Testis (tissue), 3 donors: ENCODE results near the gene MYOT. TPM values are rescaled to one million over a fixed set of nuclear protein-coding genes. Genes with fewer than 3 reads are reported as not detected.

Source experiments
- DNase-seq: peaks from one replicate; pipeline ENCODE4 v3.0.0-alpha.2; 2019
- H3K27ac ChIP-seq, 2 donors: fragments of 200-600 bp; sonication (generic); one replicate each; pipeline ENCODE4 v1.5.1; 2019
- H3K27me3 ChIP-seq: fragments of 200-600 bp; sonication (generic); one replicate; pipeline ENCODE4 v1.5.1; 2019
- H3K36me3 ChIP-seq: fragments of 200-600 bp; sonication (generic); one replicate; pipeline ENCODE4 v1.5.1; 2017; ENCODE audit warnings: low read depth; ENCODE audit errors: missing control alignments
- H3K4me1 ChIP-seq: fragments of 200-600 bp; sonication (generic); one replicate; pipeline ENCODE4 v1.5.1; 2019
- H3K4me3 ChIP-seq, 2 donors: fragments of 200-600 bp; sonication (generic); one replicate each; pipeline ENCODE4 v1.5.1; 2017 to 2019
- H3K9me3 ChIP-seq: fragments of 200-600 bp; sonication (generic); one replicate; pipeline ENCODE4 v1.5.1; 2017
- POLR2A ChIP-seq: fragments of 450-650 bp; IDR thresholded peaks from one replicate; pipeline ENCODE4 v1.6.1; 2017; ENCODE audit warnings: antibody characterized with exemption, mild to moderate bottlenecking, moderate library complexity
- WGBS, 2 donors: methylation state at CpG; one replicate each; pipeline ENCODE4 v1.1.5; 2018; 5-methylcytosine and 5-hydroxymethylcytosine counted together
- intact Hi-C: fragments of 100-400 bp; cut with DNase I; formaldehyde crosslinking; loops from one replicate; pipeline ENCODE4 v1.15.1; 2023; ENCODE audit warnings: low total_unique reads
- polyA plus RNA-seq: library from polyadenylated mRNA; stranded (reverse); fragments of 350-450 nt; fragmentation: Illumina TruSeq; extraction: RNeasy Lipid Tissue Mini Kit (QIAGEN cat#74804); gene quantifications from one replicate; pipeline ENCODE4 v1.2.3, GENCODE V29; 2014; ENCODE audit warnings: low read depth, low replicate concordance; ENCODE audit not compliant: insufficient read depth
- total RNA-seq, 2 donors: library from RNA; depleted of rRNA; stranded (reverse); fragments of >200 nt; gene quantifications; one replicate each; pipeline ENCODE4 v1.2.3, GENCODE V29; 2016
- TF ChIP-seq, protein P1 (sequence below), 3 experiments: fragments of 450-650 bp in 2 of 3; fragments of 200-600 bp in 1 of 3; sonication (generic) in 1 of 3; IDR thresholded peaks; one replicate each; pipeline ENCODE4 v1.5.1; 2016 to 2019; ENCODE audit warnings: antibody characterized with exemption in 3 of 3, mild to moderate bottlenecking in 2 of 3, moderate library complexity in 1 of 3

The MYOT gene
- total and polyA plus RNA-seq, 3 donors from 2014 or later = 0.43 to 7.2 (median 0.79) TPM

- WGBS, 2 donors = 89 to 97% methylated on average over 1 of the region's 1 CpG
- no peak overlapping the region for H3K4me3 ChIP-seq
- peaks cover 13% of the 10 kb centered on the region for H3K4me1 ChIP-seq
- intact Hi-C loops = no loop called here
- no peaks in the 10 kb centered on the region for H3K36me3 ChIP-seq
- H3K27me3 ChIP-seq = no peaks in the 10 kb centered on the region
- no peak overlapping the region for H3K27ac ChIP-seq
- TF ChIP-seq, protein P1, sequence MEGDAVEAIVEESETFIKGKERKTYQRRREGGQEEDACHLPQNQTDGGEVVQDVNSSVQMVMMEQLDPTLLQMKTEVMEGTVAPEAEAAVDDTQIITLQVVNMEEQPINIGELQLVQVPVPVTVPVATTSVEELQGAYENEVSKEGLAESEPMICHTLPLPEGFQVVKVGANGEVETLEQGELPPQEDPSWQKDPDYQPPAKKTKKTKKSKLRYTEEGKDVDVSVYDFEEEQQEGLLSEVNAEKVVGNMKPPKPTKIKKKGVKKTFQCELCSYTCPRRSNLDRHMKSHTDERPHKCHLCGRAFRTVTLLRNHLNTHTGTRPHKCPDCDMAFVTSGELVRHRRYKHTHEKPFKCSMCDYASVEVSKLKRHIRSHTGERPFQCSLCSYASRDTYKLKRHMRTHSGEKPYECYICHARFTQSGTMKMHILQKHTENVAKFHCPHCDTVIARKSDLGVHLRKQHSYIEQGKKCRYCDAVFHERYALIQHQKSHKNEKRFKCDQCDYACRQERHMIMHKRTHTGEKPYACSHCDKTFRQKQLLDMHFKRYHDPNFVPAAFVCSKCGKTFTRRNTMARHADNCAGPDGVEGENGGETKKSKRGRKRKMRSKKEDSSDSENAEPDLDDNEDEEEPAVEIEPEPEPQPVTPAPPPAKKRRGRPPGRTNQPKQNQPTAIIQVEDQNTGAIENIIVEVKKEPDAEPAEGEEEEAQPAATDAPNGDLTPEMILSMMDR (IDR thresholded peaks at IDR 0.05) = no peak
- TF ChIP-seq POLR2A = no peak
- H3K9me3 ChIP-seq = no peaks in the 10 kb centered on the region
- no peak for DNase-seq
These were observed 34.9 kb downstream of the MYOT start for GRCh38 chr5:137902408-137903133.

- no peaks in the 10 kb centered on the region for H3K36me3 ChIP-seq
- H3K4me1 ChIP-seq = no peaks in the 10 kb centered on the region
- WGBS, 2 donors = 80 to 81% methylated on average over 2 of the region's 2 CpGs
- DNase-seq = no peak
- H3K9me3 ChIP-seq = no peaks in the 10 kb centered on the region
- no peak overlapping the region for H3K27ac ChIP-seq
- no peak overlapping the region for H3K4me3 ChIP-seq
- H3K27me3 ChIP-seq = no peaks in the 10 kb centered on the region
- intact Hi-C loops = no loop called here
- no peak for TF ChIP-seq POLR2A
- TF ChIP-seq, protein P1 (IDR thresholded peaks at IDR 0.05) = no peak
These were observed 47.1 kb downstream of the MYOT start for GRCh38 chr5:137914758-137915157.

DNA sequence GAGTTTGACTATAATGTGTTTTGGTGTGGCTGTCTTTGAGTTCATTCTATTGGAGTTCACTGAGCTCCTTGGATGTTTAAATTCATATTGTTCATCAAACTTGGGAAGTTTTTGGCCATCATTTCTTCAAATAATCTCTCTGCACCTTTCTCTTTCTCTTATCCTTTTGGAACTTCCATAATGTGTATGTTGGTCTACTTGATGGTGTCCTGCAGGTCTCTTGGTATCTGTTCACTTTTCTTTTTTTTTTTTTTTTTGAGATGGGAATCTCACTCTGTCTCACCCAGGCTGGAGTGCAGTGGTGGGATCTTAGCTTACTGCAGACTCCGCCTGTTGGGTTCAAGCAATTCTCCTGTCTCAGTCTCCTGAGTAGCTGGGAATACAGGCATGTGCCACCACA lies 49.3 kb downstream of the MYOT start:
- no peaks in the 10 kb centered on the region for H3K9me3 ChIP-seq
- H3K27ac ChIP-seq = no peak overlapping the region
- H3K27me3 ChIP-seq = no peaks in the 10 kb centered on the region
- H3K4me3 ChIP-seq = no peak overlapping the region
- DNase-seq = no peak
- H3K36me3 ChIP-seq = no peaks in the 10 kb centered on the region
- TF ChIP-seq POLR2A = no peak
- TF ChIP-seq, protein P1 (IDR thresholded peaks at IDR 0.05) = no peak
- 95 to 100% methylated on average over 1 of the region's 1 CpG for WGBS, 2 donors
- H3K4me1 ChIP-seq = no peaks in the 10 kb centered on the region
- intact Hi-C loops = no loop called here

DNA sequence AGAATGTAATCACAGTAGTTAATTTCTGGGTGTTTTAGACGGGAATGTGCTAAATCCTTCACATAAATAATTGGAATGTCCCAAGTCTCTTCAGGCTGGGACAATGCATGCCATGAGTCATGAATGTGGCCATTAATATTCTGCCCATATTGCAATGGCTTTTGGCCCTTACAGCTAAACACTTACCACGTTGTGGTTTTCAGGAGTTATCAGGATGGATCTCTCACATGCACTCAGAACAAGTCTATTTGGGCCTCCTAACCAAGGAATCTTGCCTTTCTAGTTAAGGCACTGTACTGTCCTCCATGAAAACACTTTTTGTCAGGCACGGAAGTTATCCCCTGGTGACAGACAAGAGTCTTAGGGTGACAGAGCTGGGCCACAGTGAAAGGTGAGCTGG lies 54.3 kb downstream of the MYOT start:
- Histone ChIP-seq H3K4me1 (no peaks in the 10 kb centered on the region), H3K4me3 (no peak overlapping the region), H3K27ac (no peak overlapping the region), H3K36me3 (no peaks in the 10 kb centered on the region), H3K27me3 (no peaks in the 10 kb centered on the region), H3K9me3 (no peaks in the 10 kb centered on the region)
- TF ChIP-seq, protein P1 (IDR thresholded peaks at IDR 0.05) = no peak
- TF ChIP-seq POLR2A = no peak
- intact Hi-C loops = no loop called here
- no peak for DNase-seq
- 58 to 63% methylated on average over 3 of the region's 3 CpGs for WGBS, 2 donors

DNA sequence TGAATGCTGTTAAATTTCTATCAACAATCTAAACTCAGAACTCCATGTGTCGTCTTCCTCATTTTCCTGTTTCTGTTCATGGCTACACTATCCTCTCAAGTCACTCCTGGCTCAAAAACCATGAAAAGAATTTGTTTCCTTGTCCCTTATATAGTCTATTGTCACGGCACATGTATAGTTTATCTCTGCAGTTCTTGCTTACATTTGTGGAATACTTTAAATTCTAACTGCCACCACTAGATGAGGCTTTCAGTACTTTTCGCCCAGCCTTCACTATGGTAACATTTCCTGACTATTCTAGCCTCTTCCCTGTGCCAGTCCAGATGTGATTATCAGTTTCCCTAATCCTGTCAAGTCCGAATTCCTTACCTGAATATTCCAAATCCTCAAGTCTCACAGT lies 56.2 kb downstream of the MYOT start:
- H3K4me3 ChIP-seq = no peak overlapping the region
- intact Hi-C loops = no loop called here
- TF ChIP-seq POLR2A = no peak
- H3K27me3 ChIP-seq = no peaks in the 10 kb centered on the region
- H3K4me1 ChIP-seq = no peaks in the 10 kb centered on the region
- no peaks in the 10 kb centered on the region for H3K9me3 ChIP-seq
- 72 to 76% methylated on average over 4 of the region's 4 CpGs for WGBS, 2 donors
- H3K27ac ChIP-seq = no peak overlapping the region
- no peaks in the 10 kb centered on the region for H3K36me3 ChIP-seq
- no peak for DNase-seq
